Lung (tissue), 16 donors: Measurements from ENCODE around the gene BRS3. TPM values are rescaled to one million over a fixed set of nuclear protein-coding genes. Genes with fewer than 3 reads are reported as not detected.
"Not testable (repeated sequence)": the region's sequence is repeated elsewhere in the genome, so short reads cannot be mapped to it uniquely, and the experiment has no call there.

Experiments
- ATAC-seq: fragments of 200-7000 bp; cut with Tn5 transposase; one replicate; pipeline ENCODE4 v1.9.1; 2020; ENCODE audit warnings: moderate number of reproducible peaks; ENCODE audit not compliant: insufficient read depth, low FRiP score
- DNase-seq, 3 donors: peaks; one replicate each; pipeline ENCODE4 v3.0.0-alpha.2; 2013 to 2017
- H3K27ac ChIP-seq, 2 donors: one replicate each; pipeline ENCODE4 v1.5.1; 2013; ENCODE audit warnings: mild to moderate bottlenecking in 2 of 2, moderate library complexity in 2 of 2, control low read depth in 1 of 2, inconsistent platforms in 1 of 2, low read depth in 1 of 2, low read length in 1 of 2
- H3K27me3 ChIP-seq, 3 donors: one replicate each; pipeline ENCODE4 v1.5.1; 2013; ENCODE audit warnings: low read length in 2 of 3; ENCODE audit not compliant: control insufficient read depth in 3 of 3, insufficient read depth in 3 of 3
- H3K36me3 ChIP-seq, 4 donors: one replicate each; pipeline ENCODE4 v1.5.1; 2013; ENCODE audit warnings: low read length in 4 of 4, mild to moderate bottlenecking in 1 of 4, moderate library complexity in 1 of 4; ENCODE audit not compliant: control insufficient read depth in 4 of 4, insufficient read depth in 4 of 4
- H3K4me1 ChIP-seq, 5 donors: one replicate each; pipeline ENCODE4 v1.5.1; 2013; ENCODE audit warnings: low read length in 5 of 5, mild to moderate bottlenecking in 2 of 5, moderate library complexity in 1 of 5; ENCODE audit not compliant: control insufficient read depth in 5 of 5, insufficient read depth in 5 of 5
- H3K4me3 ChIP-seq: one replicate; pipeline ENCODE4 v1.5.1; 2013; ENCODE audit warnings: mild to moderate bottlenecking, control low read depth, moderate library complexity
- H3K9ac ChIP-seq, 2 donors: one replicate each; pipeline ENCODE4 v1.5.1; 2013; ENCODE audit warnings: low read length in 2 of 2, control low read depth in 1 of 2; ENCODE audit not compliant: insufficient read depth in 1 of 2
- H3K9me3 ChIP-seq, 4 donors: one replicate each; pipeline ENCODE4 v1.5.1; 2013; ENCODE audit warnings: low read length in 3 of 4, mild to moderate bottlenecking in 1 of 4, moderate library complexity in 1 of 4; ENCODE audit not compliant: control insufficient read depth in 4 of 4, insufficient read depth in 3 of 4
- WGBS, 2 donors: extraction: QIAGEN DNeasy Blood & Tissue Kit; methylation state at CpG; one replicate each; pipeline ENCODE4 v1.1.7; 2013; 5-methylcytosine and 5-hydroxymethylcytosine counted together
- long read RNA-seq, 5 donors: transcript quantifications; one replicate each; lab custom pipeline, GENCODE V29; 2026
- polyA plus RNA-seq, 2 donors: library from polyadenylated mRNA; stranded (reverse); fragments of 200-250 nt; gene quantifications; one replicate each; pipeline ENCODE4 v1.2.1, GENCODE V29; 2013
- total RNA-seq, 2 donors: library from RNA; depleted of rRNA in 1 of 2; stranded (reverse); fragments of >200 nt in 1 of 2; gene quantifications; one replicate each; pipeline ENCODE4 v1.2.1, GENCODE V29; 2014 to 2021
- TF ChIP-seq, protein P1 (sequence below): IDR thresholded peaks from 2 replicates; pipeline ENCODE4 v1.5.1; 2012; ENCODE audit warnings: mild to moderate bottlenecking; ENCODE audit errors: control extremely low read depth, extremely low read depth
- donor health status: control.
- donor health status: control.
- donor health status: Bipolar disorder and iron deficiency.
- donor health status: healthy.
- donor health status: DM: yes; HTN: yes; CAD: no.

The BRS3 gene
- total RNA-seq (not detected), polyA plus RNA-seq (not detected)
- long read RNA-seq, donor 1: 0 reads
- long read RNA-seq, donor 2: 0 reads
- long read RNA-seq, donor 3: 0 reads
- long read RNA-seq, donor 4: 0 reads
- long read RNA-seq, donor 5: 0 reads

DNA sequence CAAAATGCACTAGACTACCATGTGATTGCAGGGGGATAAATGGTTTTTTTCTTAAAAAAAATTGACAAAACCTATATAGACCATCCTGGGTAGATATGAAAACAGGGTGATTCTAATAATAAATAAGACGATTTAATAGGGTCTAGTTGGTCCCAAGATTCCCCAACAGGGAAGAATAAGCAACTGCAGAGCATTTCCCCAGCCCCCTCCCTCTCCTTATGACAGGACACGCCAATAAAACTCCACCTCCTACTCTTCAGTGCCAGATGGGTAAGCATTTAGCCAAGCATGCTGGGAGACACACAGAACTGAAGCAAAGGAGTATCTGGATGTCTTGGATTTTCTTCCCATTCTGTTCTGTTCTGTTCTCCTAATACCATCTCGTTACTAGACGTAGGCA lies at the start of gene BRS3:
BRS3 (plus strand) TSS at position 301 of the 400 bp plus-strand sequence. CDS start 168 bp downstream, outside the sequence.
- H3K36me3 ChIP-seq: no peaks in the 10 kb centered on the region
- H3K4me1 ChIP-seq: no peaks in the 10 kb centered on the region
- DNase-seq (no peak), ATAC-seq (no peak)
- H3K9me3 ChIP-seq: no peaks in the 10 kb centered on the region
- H3K27me3 ChIP-seq: peaks cover 4 to 47% (median 30%) of the 10 kb centered on the region in 3 donors
- 60 to 80% methylated on average over 4 of the region's 4 CpGs for WGBS, 2 donors
- no peak within 1 kb of the TSS for H3K4me3 ChIP-seq
- H3K9ac ChIP-seq: no peak within 1 kb of the TSS
- TF ChIP-seq, protein P1, sequence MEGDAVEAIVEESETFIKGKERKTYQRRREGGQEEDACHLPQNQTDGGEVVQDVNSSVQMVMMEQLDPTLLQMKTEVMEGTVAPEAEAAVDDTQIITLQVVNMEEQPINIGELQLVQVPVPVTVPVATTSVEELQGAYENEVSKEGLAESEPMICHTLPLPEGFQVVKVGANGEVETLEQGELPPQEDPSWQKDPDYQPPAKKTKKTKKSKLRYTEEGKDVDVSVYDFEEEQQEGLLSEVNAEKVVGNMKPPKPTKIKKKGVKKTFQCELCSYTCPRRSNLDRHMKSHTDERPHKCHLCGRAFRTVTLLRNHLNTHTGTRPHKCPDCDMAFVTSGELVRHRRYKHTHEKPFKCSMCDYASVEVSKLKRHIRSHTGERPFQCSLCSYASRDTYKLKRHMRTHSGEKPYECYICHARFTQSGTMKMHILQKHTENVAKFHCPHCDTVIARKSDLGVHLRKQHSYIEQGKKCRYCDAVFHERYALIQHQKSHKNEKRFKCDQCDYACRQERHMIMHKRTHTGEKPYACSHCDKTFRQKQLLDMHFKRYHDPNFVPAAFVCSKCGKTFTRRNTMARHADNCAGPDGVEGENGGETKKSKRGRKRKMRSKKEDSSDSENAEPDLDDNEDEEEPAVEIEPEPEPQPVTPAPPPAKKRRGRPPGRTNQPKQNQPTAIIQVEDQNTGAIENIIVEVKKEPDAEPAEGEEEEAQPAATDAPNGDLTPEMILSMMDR: no peak
- no peak within 1 kb of the TSS for H3K27ac ChIP-seq

DNA sequence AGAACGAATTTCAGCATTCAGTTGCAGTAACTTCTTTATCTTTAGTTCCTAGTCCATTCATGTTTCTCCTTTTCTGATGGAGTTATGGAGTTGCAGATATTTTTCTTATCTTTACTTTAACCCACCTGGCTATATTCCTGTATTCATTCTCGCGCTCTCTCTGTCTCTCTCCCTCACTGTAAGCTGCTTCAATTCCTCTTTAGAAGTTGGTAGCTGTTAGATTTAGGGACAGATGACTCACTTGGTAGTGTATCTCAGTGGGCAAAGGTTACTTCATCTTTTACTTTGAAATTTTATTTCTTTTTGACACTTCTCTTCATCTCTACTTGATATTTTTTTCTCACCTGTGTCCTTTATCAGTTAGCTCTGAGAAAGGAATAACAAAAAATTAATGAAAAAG lies 49.6 kb upstream of the BRS3 start:
- TF ChIP-seq, protein P1: no peak
- 72 to 95% methylated on average over 3 of the region's 3 CpGs for WGBS, 2 donors
- H3K27me3 ChIP-seq: peaks cover 4 to 5% (median 4%) of the 10 kb centered on the region in 3 donors
- DNase-seq: no peak
- no peak for ATAC-seq
- H3K36me3 ChIP-seq: no peaks in the 10 kb centered on the region
- no peak overlapping the region for H3K27ac ChIP-seq
- H3K9ac ChIP-seq: no peak overlapping the region
- H3K4me1 ChIP-seq: no peaks in the 10 kb centered on the region
- no peak overlapping the region for H3K4me3 ChIP-seq
- H3K9me3 ChIP-seq: no peaks in the 10 kb centered on the region

DNA sequence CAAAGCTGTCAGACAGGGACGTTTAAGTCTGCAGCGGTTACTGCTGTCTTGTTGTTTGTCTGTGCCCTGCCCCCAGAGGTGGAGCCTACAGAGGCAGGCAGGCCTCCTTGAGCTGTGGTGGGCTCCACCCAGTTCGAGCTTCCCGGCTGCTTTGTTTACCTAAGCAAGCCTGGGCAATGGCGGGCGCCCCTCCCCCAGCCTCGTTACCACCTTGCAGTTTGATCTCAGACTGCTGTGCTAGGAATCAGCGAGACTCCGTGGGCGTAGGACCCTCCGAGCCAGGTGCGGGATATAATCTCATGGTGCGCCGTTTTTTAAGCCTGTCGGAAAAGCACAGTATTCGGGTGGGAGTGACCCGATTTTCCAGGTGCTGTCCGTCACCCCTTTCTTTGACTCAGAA lies 42.1 kb upstream of the BRS3 start:
- H3K4me3 ChIP-seq, H3K36me3 ChIP-seq, ATAC-seq, H3K9ac ChIP-seq, H3K4me1 ChIP-seq, H3K27ac ChIP-seq, DNase-seq, H3K27me3 ChIP-seq, H3K9me3 ChIP-seq: not testable (repeated sequence)
- 83 to 88% methylated on average over 12 to 16 of the region's 18 CpGs for WGBS, 2 donors

DNA sequence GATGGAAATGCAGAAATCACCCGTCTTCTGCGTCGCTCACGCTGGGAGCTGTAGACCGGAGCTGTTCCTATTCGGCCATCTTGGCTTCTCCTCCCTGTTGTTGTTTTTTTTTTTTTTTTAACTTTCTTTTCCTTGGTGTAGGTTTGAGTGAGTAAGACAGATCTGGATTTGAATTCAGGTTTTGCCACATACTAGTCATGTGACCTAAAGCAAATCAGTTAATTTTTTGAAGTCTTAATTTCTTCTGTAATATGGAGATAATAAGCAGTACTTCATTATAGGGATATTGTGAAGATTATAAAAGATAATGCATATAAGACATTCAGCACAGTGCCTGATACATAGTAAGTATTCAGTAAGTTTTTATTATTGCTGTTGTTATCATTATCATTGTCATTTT lies 41.5 kb upstream of the BRS3 start:
- Histone ChIP-seq H3K27ac (no peak overlapping the region), H3K36me3 (no peaks in the 10 kb centered on the region), H3K27me3 (no peaks in the 10 kb centered on the region), H3K4me1 (no peaks in the 10 kb centered on the region), H3K9ac (no peak overlapping the region), H3K4me3 (no peak overlapping the region), H3K9me3 (no peaks in the 10 kb centered on the region)
- DNase-seq (no peak), ATAC-seq (no peak)
- WGBS, 2 donors: 88 to 90% methylated on average over 5 to 6 of the region's 6 CpGs
- TF ChIP-seq, protein P1: no peak
